Measurements from ENCODE around the gene HNF4A. TPM values are rescaled to one million over a fixed set of nuclear protein-coding genes. Genes with fewer than 3 reads are reported as not detected.

HNF4A gene
- polyA plus RNA-seq, 1 donor from 2014 or later, result not detected

DNA sequence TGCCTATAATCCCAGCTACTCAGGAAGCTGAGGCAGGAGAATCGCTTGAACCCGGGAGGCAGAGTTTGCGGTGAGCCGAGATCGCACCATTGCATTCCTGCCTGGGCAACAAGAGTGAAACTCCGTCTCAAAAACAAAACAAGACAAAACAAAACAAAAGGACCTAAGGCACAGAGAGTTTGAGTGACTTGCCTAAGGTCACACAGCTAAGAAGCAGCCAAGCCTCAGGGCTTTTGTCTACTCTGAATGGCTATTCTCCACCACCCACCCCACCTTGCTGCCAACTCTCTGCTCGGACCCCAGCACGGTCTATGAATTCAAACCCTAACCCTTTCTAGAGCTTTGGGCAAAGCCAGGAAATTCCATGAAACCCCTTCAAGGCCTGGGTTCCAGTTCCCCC is 101.1 kb downstream of the HNF4A start:
- TF ChIP-seq MXI1 (conservative IDR thresholded peaks at IDR 0.05; ENCODE audit: poor library complexity, severe bottlenecking), result no peak
- TF ChIP-seq POLR2AphosphoS5 (IDR thresholded peaks at IDR 0.05), result no peak
- no peak for TF ChIP-seq RAD21 (conservative IDR thresholded peaks at IDR 0.05)
- TF ChIP-seq EZH2 (IDR thresholded peaks at IDR 0.05; ENCODE audit: borderline replicate concordance, insufficient read depth, low read length, poor library complexity, severe bottlenecking), result no peak
- TF ChIP-seq, protein P1, sequence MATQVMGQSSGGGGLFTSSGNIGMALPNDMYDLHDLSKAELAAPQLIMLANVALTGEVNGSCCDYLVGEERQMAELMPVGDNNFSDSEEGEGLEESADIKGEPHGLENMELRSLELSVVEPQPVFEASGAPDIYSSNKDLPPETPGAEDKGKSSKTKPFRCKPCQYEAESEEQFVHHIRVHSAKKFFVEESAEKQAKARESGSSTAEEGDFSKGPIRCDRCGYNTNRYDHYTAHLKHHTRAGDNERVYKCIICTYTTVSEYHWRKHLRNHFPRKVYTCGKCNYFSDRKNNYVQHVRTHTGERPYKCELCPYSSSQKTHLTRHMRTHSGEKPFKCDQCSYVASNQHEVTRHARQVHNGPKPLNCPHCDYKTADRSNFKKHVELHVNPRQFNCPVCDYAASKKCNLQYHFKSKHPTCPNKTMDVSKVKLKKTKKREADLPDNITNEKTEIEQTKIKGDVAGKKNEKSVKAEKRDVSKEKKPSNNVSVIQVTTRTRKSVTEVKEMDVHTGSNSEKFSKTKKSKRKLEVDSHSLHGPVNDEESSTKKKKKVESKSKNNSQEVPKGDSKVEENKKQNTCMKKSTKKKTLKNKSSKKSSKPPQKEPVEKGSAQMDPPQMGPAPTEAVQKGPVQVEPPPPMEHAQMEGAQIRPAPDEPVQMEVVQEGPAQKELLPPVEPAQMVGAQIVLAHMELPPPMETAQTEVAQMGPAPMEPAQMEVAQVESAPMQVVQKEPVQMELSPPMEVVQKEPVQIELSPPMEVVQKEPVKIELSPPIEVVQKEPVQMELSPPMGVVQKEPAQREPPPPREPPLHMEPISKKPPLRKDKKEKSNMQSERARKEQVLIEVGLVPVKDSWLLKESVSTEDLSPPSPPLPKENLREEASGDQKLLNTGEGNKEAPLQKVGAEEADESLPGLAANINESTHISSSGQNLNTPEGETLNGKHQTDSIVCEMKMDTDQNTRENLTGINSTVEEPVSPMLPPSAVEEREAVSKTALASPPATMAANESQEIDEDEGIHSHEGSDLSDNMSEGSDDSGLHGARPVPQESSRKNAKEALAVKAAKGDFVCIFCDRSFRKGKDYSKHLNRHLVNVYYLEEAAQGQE (IDR thresholded peaks at IDR 0.05; ENCODE audit: borderline replicate concordance), result no peak
- no peak for TF ChIP-seq TAF1 (IDR thresholded peaks at IDR 0.05; ENCODE audit: low read depth)
- no peak for TF ChIP-seq SMC3 (conservative IDR thresholded peaks at IDR 0.05; ENCODE audit: poor library complexity)
- no peak for TF ChIP-seq EP300 (conservative IDR thresholded peaks at IDR 0.05; ENCODE audit: poor library complexity, severe bottlenecking)
- TF ChIP-seq, protein P2, sequence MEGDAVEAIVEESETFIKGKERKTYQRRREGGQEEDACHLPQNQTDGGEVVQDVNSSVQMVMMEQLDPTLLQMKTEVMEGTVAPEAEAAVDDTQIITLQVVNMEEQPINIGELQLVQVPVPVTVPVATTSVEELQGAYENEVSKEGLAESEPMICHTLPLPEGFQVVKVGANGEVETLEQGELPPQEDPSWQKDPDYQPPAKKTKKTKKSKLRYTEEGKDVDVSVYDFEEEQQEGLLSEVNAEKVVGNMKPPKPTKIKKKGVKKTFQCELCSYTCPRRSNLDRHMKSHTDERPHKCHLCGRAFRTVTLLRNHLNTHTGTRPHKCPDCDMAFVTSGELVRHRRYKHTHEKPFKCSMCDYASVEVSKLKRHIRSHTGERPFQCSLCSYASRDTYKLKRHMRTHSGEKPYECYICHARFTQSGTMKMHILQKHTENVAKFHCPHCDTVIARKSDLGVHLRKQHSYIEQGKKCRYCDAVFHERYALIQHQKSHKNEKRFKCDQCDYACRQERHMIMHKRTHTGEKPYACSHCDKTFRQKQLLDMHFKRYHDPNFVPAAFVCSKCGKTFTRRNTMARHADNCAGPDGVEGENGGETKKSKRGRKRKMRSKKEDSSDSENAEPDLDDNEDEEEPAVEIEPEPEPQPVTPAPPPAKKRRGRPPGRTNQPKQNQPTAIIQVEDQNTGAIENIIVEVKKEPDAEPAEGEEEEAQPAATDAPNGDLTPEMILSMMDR (IDR thresholded peaks at IDR 0.05; ENCODE audit: poor library complexity, severe bottlenecking), result no peak
- Histone ChIP-seq H3K4me2 (ENCODE audit: low read length) (no peak overlapping the region), H3K79me2 (replicated peaks; ENCODE audit: insufficient read depth, low read length) (no peaks in the 10 kb centered on the region), H3K9ac (ENCODE audit: low read length) (no peak overlapping the region), H3K9me2 (ENCODE audit: insufficient read depth, low read length) (no peaks in the 10 kb centered on the region), H3K4me3 (ENCODE audit: low read length) (no peak overlapping the region), H3K27ac (ENCODE audit: low read length) (no peak overlapping the region), H3F3A (ENCODE audit: insufficient read depth, low read length, poor library complexity, severe bottlenecking) (no peaks in the 10 kb centered on the region), H2AFZ (ENCODE audit: low read depth, low read length) (no peak overlapping the region), H4K20me1 (ENCODE audit: insufficient read depth) (no peaks in the 10 kb centered on the region), H3K27me3 (ENCODE audit: insufficient read depth, low read depth, low read length) (no peaks in the 10 kb centered on the region), H3K9me3 (ENCODE audit: low read length) (no peaks in the 10 kb centered on the region), H3K36me3 (ENCODE audit: insufficient read depth, low read length) (no peaks in the 10 kb centered on the region)

DNA sequence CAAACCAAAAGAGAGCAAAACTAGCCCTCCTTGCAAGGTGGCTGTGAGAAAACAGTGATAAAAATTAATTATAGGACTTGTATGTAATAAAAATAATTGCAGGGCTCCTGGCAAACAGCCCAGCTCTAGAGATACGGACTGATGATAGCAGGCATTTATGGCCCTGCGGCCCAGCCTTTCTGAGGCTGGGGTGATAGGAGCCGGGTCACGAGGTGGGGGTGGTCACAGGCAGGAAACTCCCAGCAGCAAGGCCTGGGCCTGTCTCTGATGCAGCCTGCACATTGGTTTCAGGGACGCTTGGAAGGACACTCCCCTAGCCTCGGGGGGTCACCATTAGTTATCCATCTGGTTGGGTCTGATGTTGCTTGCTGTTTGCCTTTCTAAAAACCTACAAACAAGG is 101.5 kb downstream of the HNF4A start:
- Histone ChIP-seq H3K79me2 (replicated peaks; ENCODE audit: insufficient read depth, low read length) (no peaks in the 10 kb centered on the region), H3K4me2 (ENCODE audit: low read length) (no peak overlapping the region), H3K9me3 (ENCODE audit: low read length) (no peaks in the 10 kb centered on the region), H2AFZ (ENCODE audit: low read depth, low read length) (no peak overlapping the region), H3K9ac (ENCODE audit: low read length) (no peak overlapping the region), H3K27ac (ENCODE audit: low read length) (no peak overlapping the region), H3K9me2 (ENCODE audit: insufficient read depth, low read length) (no peaks in the 10 kb centered on the region), H3K4me3 (ENCODE audit: low read length) (no peak overlapping the region), H3K36me3 (ENCODE audit: insufficient read depth, low read length) (no peaks in the 10 kb centered on the region), H3K27me3 (ENCODE audit: insufficient read depth, low read depth, low read length) (no peaks in the 10 kb centered on the region), H4K20me1 (ENCODE audit: insufficient read depth) (no peaks in the 10 kb centered on the region), H3F3A (ENCODE audit: insufficient read depth, low read length, poor library complexity, severe bottlenecking) (no peaks in the 10 kb centered on the region)
- TF ChIP-seq EP300 (conservative IDR thresholded peaks at IDR 0.05; ENCODE audit: poor library complexity, severe bottlenecking) (no peak), TAF1 (IDR thresholded peaks at IDR 0.05; ENCODE audit: low read depth) (no peak), POLR2AphosphoS5 (IDR thresholded peaks at IDR 0.05) (no peak), EZH2 (IDR thresholded peaks at IDR 0.05; ENCODE audit: borderline replicate concordance, insufficient read depth, low read length, poor library complexity, severe bottlenecking) (no peak), MXI1 (conservative IDR thresholded peaks at IDR 0.05; ENCODE audit: poor library complexity, severe bottlenecking) (no peak), SMC3 (conservative IDR thresholded peaks at IDR 0.05; ENCODE audit: poor library complexity) (no peak), RAD21 (conservative IDR thresholded peaks at IDR 0.05) (no peak)
- TF ChIP-seq, protein P1 (IDR thresholded peaks at IDR 0.05; ENCODE audit: borderline replicate concordance), result no peak
- TF ChIP-seq, protein P2 (IDR thresholded peaks at IDR 0.05; ENCODE audit: poor library complexity, severe bottlenecking), result no peak
